DND-41 (cell line): ENCODE results near the gene ATP9B.

Experiments
- ATAC-seq: fragments of 200-7000 bp; cut with Tn5 transposase; 3 replicates; pipeline ENCODE4 v1.9.1; 2021; ENCODE audit warnings: low read depth; ENCODE audit not compliant: insufficient read depth
- DNase-seq: peaks from one replicate; pipeline ENCODE4 v3.0.0-alpha.2; 2020
- H2AFZ ChIP-seq: 2 replicates; pipeline ENCODE4 v1.6.0; 2012; ENCODE audit warnings: low read depth, low read length
- H3K27ac ChIP-seq: 2 replicates; pipeline ENCODE4 v1.5.1; 2012; ENCODE audit warnings: low read length, inconsistent platforms
- H3K27me3 ChIP-seq: fragments of 200-600 bp; sonication (generic); 2 replicates; pipeline ENCODE4 v1.6.0; 2012; ENCODE audit warnings: low read length, mild to moderate bottlenecking, inconsistent platforms; ENCODE audit not compliant: insufficient read depth, poor library complexity
- H3K36me3 ChIP-seq: 2 replicates; pipeline ENCODE4 v1.5.1; 2012; ENCODE audit warnings: low read length, inconsistent platforms; ENCODE audit not compliant: insufficient read depth
- H3K4me1 ChIP-seq: 2 replicates; pipeline ENCODE4 v1.5.1; 2012; ENCODE audit warnings: mild to moderate bottlenecking, low read length; ENCODE audit not compliant: insufficient read depth
- H3K4me2 ChIP-seq: 2 replicates; pipeline ENCODE4 v1.6.0; 2012; ENCODE audit warnings: mild to moderate bottlenecking, moderate library complexity, low read length, inconsistent platforms; ENCODE audit not compliant: insufficient read depth
- H3K4me3 ChIP-seq, 2 experiments: fragments of 200-600 bp in 1 of 2; shearing (Covaris generic) in 1 of 2; 2 replicates each; pipeline ENCODE4 v1.5.1; 2012 to 2016; ENCODE audit warnings: inconsistent platforms in 2 of 2, low read length in 2 of 2, mild to moderate bottlenecking in 2 of 2, low read depth in 1 of 2, moderate library complexity in 1 of 2
- H3K79me2 ChIP-seq: 2 replicates; pipeline ENCODE4 v1.6.0; 2012; ENCODE audit warnings: low read length, inconsistent platforms; ENCODE audit not compliant: insufficient read depth
- H3K9ac ChIP-seq: 2 replicates; pipeline ENCODE4 v1.6.0; 2012; ENCODE audit warnings: low read depth, mild to moderate bottlenecking, inconsistent platforms, low read length, moderate library complexity
- H3K9me3 ChIP-seq: 2 replicates; pipeline ENCODE4 v1.5.1; 2012; ENCODE audit warnings: low read length, moderate library complexity, mild to moderate bottlenecking, inconsistent platforms; ENCODE audit not compliant: insufficient read depth, severe bottlenecking
- H4K20me1 ChIP-seq: 2 replicates; pipeline ENCODE4 v1.6.0; 2012; ENCODE audit warnings: low read length; ENCODE audit not compliant: insufficient read depth
- EZH2 ChIP-seq: IDR thresholded peaks from 3 replicates; pipeline ENCODE4 v1.6.1; 2012; ENCODE audit warnings: borderline replicate concordance, low read depth, mild to moderate bottlenecking, moderate library complexity, low read length, inconsistent platforms; ENCODE audit not compliant: severe bottlenecking
- TF ChIP-seq, protein P1 (sequence below): IDR thresholded peaks from 2 replicates; pipeline ENCODE4 v1.5.1; 2012; ENCODE audit warnings: borderline replicate concordance, low read length, moderate library complexity, mild to moderate bottlenecking; ENCODE audit not compliant: poor library complexity, severe bottlenecking; ENCODE audit errors: extremely low read depth

Gene ATP9B

DNA sequence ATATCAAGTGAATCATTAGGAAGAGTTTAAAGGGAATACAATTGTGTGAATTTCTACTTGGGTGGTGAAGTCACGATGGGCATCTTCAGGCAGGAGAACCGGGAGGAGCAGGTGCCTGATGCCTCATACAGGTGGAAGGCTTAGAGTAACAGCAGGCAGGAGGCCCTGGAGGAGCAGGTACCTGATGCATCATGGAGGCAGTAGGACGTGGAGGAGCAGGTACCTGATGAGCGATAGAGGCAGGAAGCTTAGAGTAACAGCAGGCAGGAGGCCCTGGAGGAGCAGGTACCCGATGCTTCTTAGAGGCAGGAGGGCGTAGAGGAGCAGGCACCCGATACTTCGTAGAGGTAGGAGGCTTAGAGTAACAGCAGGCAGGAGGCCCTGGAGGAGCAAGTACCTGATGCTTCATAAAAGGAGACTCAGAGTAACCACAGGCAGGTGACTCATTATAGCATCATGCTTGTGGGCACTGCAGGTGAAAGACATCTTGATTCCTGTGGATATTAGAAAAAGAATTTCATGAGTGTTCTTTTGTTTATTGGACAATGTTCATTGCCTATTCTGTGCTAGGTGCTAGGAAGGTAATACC, 133.9 kb downstream of the ATP9B start:
- H3K79me2 ChIP-seq: no peaks in the 10 kb centered on the region
- H3K9ac ChIP-seq: no peak overlapping the region
- H3K36me3 ChIP-seq: peaks cover 14% of the 10 kb centered on the region
- H3K9me3 ChIP-seq: no peaks in the 10 kb centered on the region
- no peak overlapping the region for H3K27ac ChIP-seq
- ATAC-seq (no peak), DNase-seq (no peak)
- H3K4me3 ChIP-seq: no peak overlapping the region
- H2AFZ ChIP-seq: no peak overlapping the region
- no peak overlapping the region for H3K4me2 ChIP-seq
- TF ChIP-seq, protein P1, sequence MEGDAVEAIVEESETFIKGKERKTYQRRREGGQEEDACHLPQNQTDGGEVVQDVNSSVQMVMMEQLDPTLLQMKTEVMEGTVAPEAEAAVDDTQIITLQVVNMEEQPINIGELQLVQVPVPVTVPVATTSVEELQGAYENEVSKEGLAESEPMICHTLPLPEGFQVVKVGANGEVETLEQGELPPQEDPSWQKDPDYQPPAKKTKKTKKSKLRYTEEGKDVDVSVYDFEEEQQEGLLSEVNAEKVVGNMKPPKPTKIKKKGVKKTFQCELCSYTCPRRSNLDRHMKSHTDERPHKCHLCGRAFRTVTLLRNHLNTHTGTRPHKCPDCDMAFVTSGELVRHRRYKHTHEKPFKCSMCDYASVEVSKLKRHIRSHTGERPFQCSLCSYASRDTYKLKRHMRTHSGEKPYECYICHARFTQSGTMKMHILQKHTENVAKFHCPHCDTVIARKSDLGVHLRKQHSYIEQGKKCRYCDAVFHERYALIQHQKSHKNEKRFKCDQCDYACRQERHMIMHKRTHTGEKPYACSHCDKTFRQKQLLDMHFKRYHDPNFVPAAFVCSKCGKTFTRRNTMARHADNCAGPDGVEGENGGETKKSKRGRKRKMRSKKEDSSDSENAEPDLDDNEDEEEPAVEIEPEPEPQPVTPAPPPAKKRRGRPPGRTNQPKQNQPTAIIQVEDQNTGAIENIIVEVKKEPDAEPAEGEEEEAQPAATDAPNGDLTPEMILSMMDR: no peak
- no peak for TF ChIP-seq EZH2
- no peaks in the 10 kb centered on the region for H4K20me1 ChIP-seq
- no peaks in the 10 kb centered on the region for H3K4me1 ChIP-seq
- H3K27me3 ChIP-seq: no peaks in the 10 kb centered on the region

DNA sequence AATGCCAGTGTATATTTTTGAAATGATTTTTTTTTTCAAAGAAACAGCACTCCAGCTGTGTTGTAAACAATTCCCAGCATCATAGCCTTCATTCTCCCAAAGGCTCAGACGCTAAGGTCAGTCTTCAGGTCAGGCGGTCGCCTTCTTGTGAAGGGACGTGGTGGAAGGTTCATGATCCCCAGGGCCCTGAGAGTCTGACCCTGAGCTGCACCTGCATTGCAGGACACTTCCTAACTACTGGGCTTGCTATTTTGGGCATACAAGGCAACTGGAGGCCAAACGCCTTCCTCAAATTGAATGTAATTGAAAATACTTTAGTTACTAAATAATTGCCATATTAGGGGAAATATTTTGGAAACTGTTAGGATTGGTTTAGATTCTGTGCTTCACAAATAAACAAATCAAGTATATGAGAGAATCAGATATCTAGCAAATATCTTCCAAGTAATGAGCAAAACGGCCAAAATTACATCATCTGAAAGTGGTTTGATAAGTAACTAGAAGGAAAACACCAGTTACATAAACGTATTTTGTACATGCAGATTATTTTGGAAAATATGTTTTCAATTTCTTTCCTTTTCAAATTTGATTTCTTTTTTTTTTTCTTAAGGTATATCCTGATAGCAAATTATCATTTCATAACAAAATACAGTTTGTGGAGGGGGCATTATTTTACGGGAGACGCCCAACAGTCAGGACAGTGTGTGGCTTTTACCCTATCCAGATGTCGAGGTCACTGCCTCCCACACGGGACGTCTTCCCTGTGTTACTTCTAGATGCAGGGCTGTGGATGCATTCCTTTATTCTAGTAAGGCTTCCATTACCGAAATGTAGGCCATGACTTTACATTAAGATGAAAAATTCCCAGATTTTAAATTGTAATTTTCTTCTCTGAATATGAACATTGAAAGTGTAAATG, 136.0 kb downstream of the ATP9B start:
- no peak for DNase-seq
- no peak for ATAC-seq
- H4K20me1 ChIP-seq: peaks cover 3% of the 10 kb centered on the region; the same call in 1 of the 2 replicates
- no peaks in the 10 kb centered on the region for H3K4me1 ChIP-seq
- no peak overlapping the region for H3K27ac ChIP-seq
- H3K9ac ChIP-seq: no peak overlapping the region
- H3K79me2 ChIP-seq: no peaks in the 10 kb centered on the region
- no peak overlapping the region for H2AFZ ChIP-seq
- H3K36me3 ChIP-seq: peaks cover 24% of the 10 kb centered on the region
- no peak overlapping the region for H3K4me2 ChIP-seq
- no peak overlapping the region for H3K4me3 ChIP-seq
- no peak for TF ChIP-seq EZH2
- TF ChIP-seq, protein P1: no peak
- no peaks in the 10 kb centered on the region for H3K9me3 ChIP-seq
- H3K27me3 ChIP-seq: no peaks in the 10 kb centered on the region

DNA sequence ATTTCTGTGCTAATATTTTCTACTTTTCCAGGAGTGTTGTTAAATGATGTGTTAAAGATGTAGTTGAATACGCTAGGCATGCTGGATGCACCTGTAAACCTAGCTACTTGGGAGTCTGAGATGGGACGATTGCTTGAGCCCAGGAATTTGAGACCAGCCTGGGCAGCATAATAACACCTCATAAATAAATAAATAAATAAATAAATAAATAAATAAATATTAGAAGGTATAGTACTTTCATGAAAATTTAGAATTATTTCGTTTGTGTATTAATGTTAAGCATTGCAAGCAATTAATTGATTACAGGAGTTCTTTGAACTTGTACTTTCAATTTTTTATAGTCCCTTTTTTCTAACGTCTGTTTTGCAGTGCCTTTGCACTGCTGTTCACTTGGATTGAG, 137.2 kb downstream of the ATP9B start:
- no peak for DNase-seq
- Histone ChIP-seq H3K4me2 (no peak overlapping the region), H3K27ac (no peak overlapping the region), H3K27me3 (no peaks in the 10 kb centered on the region), H3K9ac (no peak overlapping the region), H3K36me3 (peaks cover 29% of the 10 kb centered on the region), H2AFZ (no peak overlapping the region), H3K9me3 (no peaks in the 10 kb centered on the region), H3K4me3 (no peak overlapping the region), H4K20me1 (peaks cover 8% of the 10 kb centered on the region; the same call in 1 of the 2 replicates), H3K79me2 (no peaks in the 10 kb centered on the region), H3K4me1 (no peaks in the 10 kb centered on the region)
- ATAC-seq: no peak
- TF ChIP-seq, protein P1: no peak
- no peak for TF ChIP-seq EZH2
